GM10248 (cell line): ENCODE results near the gene FOXC2.

Experiments used
- CTCF ChIA-PET: fragments of 300-600 bp; sonication (Branson Sonifier 250); formaldehyde crosslinking; extraction: SDS; loops from one replicate; lab custom pipeline; 2021; ENCODE audit warnings: antibody characterized with exemption; lab: Yijun Ruan, JAX
- POLR2A ChIA-PET: fragments of 350-650 bp; sonication (Branson Sonifier 250); formaldehyde crosslinking; extraction: SDS; loops from one replicate; lab custom pipeline; 2020; ENCODE audit warnings: antibody characterized with exemption; lab: Yijun Ruan, JAX
- DNase-seq: peaks from one replicate; pipeline ENCODE4 v3.0.0; 2012; ENCODE audit errors: extremely low spot score
- CTCF ChIP-seq: IDR thresholded peaks from 2 replicates; pipeline ENCODE4 v1.5.1; 2012; ENCODE audit warnings: mild to moderate bottlenecking, low read depth; ENCODE audit errors: extremely low read depth, missing control alignments, control extremely low read depth

The FOXC2 gene

DNA sequence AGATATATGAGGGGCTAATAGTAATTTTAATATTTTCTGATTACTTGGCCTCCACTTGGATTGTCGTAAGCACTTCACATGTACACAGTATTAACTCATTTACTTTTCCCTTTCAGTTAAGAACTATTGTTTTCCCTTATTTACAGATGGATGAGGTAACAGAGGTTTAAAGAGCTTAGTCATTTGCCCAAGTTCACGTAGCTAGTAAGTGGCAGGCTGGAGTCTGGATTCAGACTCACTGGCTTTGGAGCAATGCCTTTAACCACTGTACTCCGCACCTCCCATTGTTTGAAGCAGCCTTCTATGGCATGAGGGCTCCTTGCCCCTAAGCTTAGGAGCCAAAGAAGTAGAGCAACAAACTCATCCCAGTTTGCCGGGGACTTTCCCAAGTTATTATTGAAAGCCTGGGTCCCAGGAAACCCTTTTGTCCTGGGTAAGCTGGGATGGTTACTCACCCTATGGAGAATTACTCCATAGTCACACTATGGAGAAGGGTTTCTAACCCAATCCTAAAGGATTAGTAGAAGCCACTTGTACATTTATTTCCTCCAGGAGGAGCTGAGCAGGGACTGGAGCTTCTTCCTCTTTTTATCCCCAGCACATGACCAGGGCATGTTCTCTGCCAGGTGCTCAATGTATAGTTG is 24.0 kb downstream of the FOXC2 start:
- TF ChIP-seq CTCF: no peak
- CTCF ChIA-PET: no interaction called here
- DNase-seq: no peak
- POLR2A ChIA-PET: no interaction called here

- POLR2A ChIA-PET: no interaction called here
- no peak for DNase-seq
- CTCF ChIA-PET: no interaction called here
- no peak for TF ChIP-seq CTCF
Observed at GRCh38 chr16:86591270-86591669, 24.6 kb downstream of the FOXC2 start.

DNA sequence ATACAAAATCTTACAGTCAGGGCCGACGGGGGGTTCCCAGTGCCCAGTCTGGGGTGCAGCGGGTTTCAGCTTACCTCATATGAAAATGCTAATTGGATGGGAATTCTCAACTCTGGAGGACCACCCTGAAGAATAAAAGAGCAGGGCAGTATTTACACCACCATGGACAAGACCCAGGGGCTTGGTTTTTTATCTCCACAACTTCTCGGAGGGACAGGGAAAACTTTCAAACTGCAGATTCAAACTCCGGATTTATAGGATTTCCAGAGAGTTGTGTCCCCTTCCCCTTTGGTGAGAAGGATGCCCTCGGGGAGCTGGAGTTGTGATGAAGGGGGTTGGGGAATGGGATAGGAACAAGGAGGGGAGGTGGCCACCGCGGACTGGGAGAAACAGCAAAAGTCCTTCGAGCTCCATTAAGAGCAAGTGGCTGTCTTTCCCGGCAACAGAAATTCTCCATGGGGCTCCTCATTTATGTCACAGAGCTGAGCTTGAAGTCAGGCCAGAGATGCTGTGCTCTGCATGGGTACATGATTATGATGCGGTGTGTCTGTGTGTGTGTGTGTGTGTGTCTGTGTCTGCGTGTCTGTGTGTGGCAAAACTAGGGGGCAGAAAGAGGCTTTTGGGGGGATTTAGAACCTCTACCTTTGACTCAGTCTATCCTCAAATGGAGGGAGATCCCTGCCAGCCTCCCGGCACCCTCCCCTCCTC is 27.4 kb downstream of the FOXC2 start:
- CTCF ChIA-PET: interaction anchor here (2.1 kb wide), 1 partner anchor 30 kb away, joined by 7 read pairs; no protein-coding TSS in a partner anchor
- no peak for DNase-seq
- POLR2A ChIA-PET: no interaction called here
- no peak for TF ChIP-seq CTCF

DNA sequence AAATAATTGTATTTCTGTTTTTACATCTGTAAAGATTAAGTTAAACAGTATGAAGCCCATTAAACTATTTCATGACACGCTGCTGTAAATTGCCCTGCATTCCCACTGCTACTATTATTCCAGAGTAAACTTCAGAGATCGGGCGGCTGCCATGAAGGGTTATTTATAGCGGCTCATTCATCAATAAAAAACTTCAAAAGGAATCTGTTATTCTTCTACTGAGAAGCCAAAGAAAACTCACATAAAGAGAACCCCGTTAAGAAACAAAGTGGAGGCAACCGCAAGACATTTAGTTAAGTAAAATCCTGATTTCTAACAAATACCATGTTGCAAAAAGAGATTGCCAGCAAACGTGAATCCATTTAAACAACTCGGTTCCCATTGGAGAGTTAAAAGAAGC is 28.1 kb downstream of the FOXC2 start:
- CTCF ChIA-PET: no interaction called here

GRCh38 chr16:86595983-86596605 is 29.5 kb downstream of the FOXC2 start:
- POLR2A ChIA-PET: interaction anchor here (0.5 kb wide), 1 partner anchor 578 kb away, joined by 3 read pairs; no protein-coding TSS in a partner anchor
- DNase-seq: no peak
- CTCF ChIA-PET: no interaction called here
- no peak for TF ChIP-seq CTCF

More for the DNA sequence above, 28.1 kb downstream of the FOXC2 start:
- POLR2A ChIA-PET: no interaction called here
- no peak for TF ChIP-seq CTCF
- no peak for DNase-seq

GRCh38 chr16:86597126-86597879 is 30.7 kb downstream of the FOXC2 start:
- CTCF ChIA-PET: no interaction called here
- POLR2A ChIA-PET: no interaction called here
- DNase-seq: no peak
- TF ChIP-seq CTCF: no peak
